Measurements from ENCODE around the gene SDC3. TPM values are rescaled to one million over a fixed set of nuclear protein-coding genes. Genes with fewer than 3 reads are reported as not detected.

The SDC3 gene
- 10 to 100 TPM in 1 of 4 donors, 1 to 10 TPM in 3; 2.9 to 11.6 (median 5.1) TPM for total RNA-seq

- Histone ChIP-seq H3K4me1 (peaks cover 8 to 53% (median 22%) of the 10 kb centered on the region in 3 donors), H3K27ac (peak within 1 kb of the TSS; percentile 56 to 81 (median 74)), H3K9me3 (no peaks in the 10 kb centered on the region), H3K27me3 (peaks cover 0 to 26% (median 0%) of the 10 kb centered on the region in 4 donors), H3K36me3 (no peaks in the 10 kb centered on the region), H3K4me3 (peak within 1 kb of the TSS; percentile 33 to 73 (median 53))
- no peak for DNase-seq
- TF ChIP-seq POLR2A (IDR thresholded peaks at IDR 0.05) (no peak), CTCF (IDR thresholded peaks at IDR 0.05) (no peak)
- intact Hi-C loops (cut with DNase I) = no loop called here
- WGBS, 2 donors = 8% methylated on average over 6 of the region's 68 CpGs; no CpG with 5 or more reads in 1 of the 2 donors
Measured at GRCh38 chr1:30908696-30909364, at the start of gene SDC3. Gene SDC3 (minus strand): TSS chr1:30908758. CDS start chr1:30908586, 172 bp downstream.

GRCh38 chr1:30957560-30958222 lies 49.1 kb upstream of the SDC3 start:
- no peak for DNase-seq
- TF ChIP-seq CTCF (IDR thresholded peaks at IDR 0.05) (no peak), POLR2A (IDR thresholded peaks at IDR 0.05) (no peak)
- peaks cover 13 to 99% (median 24%) of the 10 kb centered on the region in 3 donors for H3K36me3 ChIP-seq
- 79 to 81% methylated on average over 4 of the region's 4 CpGs for whole genome bisulfite sequencing, 2 donors
- H3K27ac ChIP-seq = no peak overlapping the region
- no peaks in the 10 kb centered on the region for H3K4me1 ChIP-seq
- no peaks in the 10 kb centered on the region for H3K27me3 ChIP-seq
- H3K9me3 ChIP-seq = no peaks in the 10 kb centered on the region
- no peak overlapping the region for H3K4me3 ChIP-seq
- intact Hi-C loops (cut with DNase I) = no loop called here

GRCh38 chr1:30955448-30956015 lies 47.0 kb upstream of the SDC3 start:
- Histone ChIP-seq H3K4me3 (no peak overlapping the region), H3K36me3 (peaks cover 10 to 99% (median 26%) of the 10 kb centered on the region in 3 donors), H3K27me3 (no peaks in the 10 kb centered on the region), H3K27ac (peak overlapping the region in 1 of 4 donors; percentile 26), H3K4me1 (no peaks in the 10 kb centered on the region), H3K9me3 (no peaks in the 10 kb centered on the region)
- DNase-seq = no peak
- intact Hi-C loops (cut with DNase I) = no loop called here
- no peak for TF ChIP-seq POLR2A (IDR thresholded peaks at IDR 0.05)
- no peak for TF ChIP-seq CTCF (IDR thresholded peaks at IDR 0.05)
- 37 to 50% methylated on average over 1 of the region's 1 CpG for WGBS, 2 donors

- peaks cover 10 to 95% (median 26%) of the 10 kb centered on the region in 3 donors for H3K36me3 ChIP-seq
- no peak overlapping the region for H3K4me3 ChIP-seq
- no peak overlapping the region for H3K27ac ChIP-seq
- 87 to 91% methylated on average over 11 of the region's 11 CpGs for WGBS, 2 donors
- no peaks in the 10 kb centered on the region for H3K27me3 ChIP-seq
- intact Hi-C loops (cut with DNase I) = no loop called here
- H3K9me3 ChIP-seq = no peaks in the 10 kb centered on the region
- H3K4me1 ChIP-seq = no peaks in the 10 kb centered on the region
- no peak for DNase-seq
- TF ChIP-seq CTCF (IDR thresholded peaks at IDR 0.05) (no peak), POLR2A (IDR thresholded peaks at IDR 0.05) (no peak)
Measured at GRCh38 chr1:30953685-30954084, 45.1 kb upstream of the SDC3 start.

- H3K36me3 ChIP-seq = peaks cover 16 to 95% (median 26%) of the 10 kb centered on the region in 3 donors
- H3K27me3 ChIP-seq = no peaks in the 10 kb centered on the region
- DNase-seq = no peak
- H3K4me1 ChIP-seq = no peaks in the 10 kb centered on the region
- no peak overlapping the region for H3K4me3 ChIP-seq
- intact Hi-C loops (cut with DNase I) = no loop called here
- WGBS, 2 donors = 78 to 84% methylated on average over 5 of the region's 5 CpGs
- H3K27ac ChIP-seq = no peak overlapping the region
- H3K9me3 ChIP-seq = no peaks in the 10 kb centered on the region
- TF ChIP-seq POLR2A (IDR thresholded peaks at IDR 0.05) (no peak), CTCF (IDR thresholded peaks at IDR 0.05) (no peak)
Measured at GRCh38 chr1:30952098-30952497, 43.5 kb upstream of the SDC3 start.
